GM18909 (cell line): ENCODE data around the gene STRA6.

ENCODE experiments used
- ATAC-seq: cut with Tn5 transposase; IDR thresholded peaks from one replicate; pipeline ENCODE4 v1.9.1; 2021; ENCODE audit warnings: mild to moderate bottlenecking; ENCODE audit not compliant: unreplicated experiment, poor library complexity

Gene STRA6

DNA sequence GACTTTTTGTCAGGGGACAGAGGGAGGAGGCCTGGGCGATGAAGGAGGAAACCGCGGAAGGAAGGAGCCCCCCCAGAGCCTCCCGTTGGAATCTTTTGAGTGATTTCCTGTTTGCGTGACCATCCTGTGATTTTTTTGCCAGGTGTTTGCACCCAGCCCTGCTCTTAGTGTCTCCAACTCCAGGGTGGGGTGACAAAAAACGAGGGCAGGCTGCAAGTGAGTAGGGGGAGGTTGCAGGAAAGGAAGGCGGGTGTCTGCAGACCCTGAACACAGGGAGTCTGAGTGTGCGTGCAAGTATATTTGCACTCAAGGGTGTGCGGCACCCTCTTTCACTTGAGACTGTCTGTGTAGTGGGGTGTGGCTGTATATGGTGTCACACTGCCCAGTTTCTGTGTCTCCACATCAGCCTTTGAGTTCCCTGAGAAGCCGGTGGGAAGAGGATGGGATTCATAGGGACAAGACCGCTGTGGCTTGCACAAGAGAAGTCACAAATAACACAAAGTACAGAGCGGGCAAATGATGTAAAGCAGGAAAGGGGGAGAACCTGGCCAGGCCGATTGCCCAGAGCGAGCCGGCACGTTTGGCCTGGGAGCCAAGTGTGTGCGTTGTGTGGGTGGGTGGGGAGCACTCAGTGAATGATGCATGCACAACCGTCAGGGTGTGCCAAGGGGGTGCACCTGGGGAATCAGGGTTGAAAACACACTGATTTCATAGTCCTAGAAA, 65.6 kb downstream of the STRA6 start:
- ATAC-seq = no peak

DNA sequence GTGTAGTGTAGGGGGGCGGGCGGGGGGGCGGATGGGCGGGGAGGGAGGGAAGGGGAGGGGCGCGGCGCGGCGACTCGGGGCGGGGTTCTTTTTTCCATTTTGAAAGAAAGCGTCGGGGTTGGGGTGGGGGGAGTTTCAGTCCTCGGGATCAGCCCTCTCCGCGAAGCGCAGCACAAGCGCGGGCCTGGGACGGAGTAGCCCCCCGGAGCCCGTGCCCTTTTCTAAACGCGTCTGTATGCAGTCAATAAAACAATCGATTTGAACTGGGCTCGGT, 66.1 kb downstream of the STRA6 start:
- ATAC-seq = no peak

DNA sequence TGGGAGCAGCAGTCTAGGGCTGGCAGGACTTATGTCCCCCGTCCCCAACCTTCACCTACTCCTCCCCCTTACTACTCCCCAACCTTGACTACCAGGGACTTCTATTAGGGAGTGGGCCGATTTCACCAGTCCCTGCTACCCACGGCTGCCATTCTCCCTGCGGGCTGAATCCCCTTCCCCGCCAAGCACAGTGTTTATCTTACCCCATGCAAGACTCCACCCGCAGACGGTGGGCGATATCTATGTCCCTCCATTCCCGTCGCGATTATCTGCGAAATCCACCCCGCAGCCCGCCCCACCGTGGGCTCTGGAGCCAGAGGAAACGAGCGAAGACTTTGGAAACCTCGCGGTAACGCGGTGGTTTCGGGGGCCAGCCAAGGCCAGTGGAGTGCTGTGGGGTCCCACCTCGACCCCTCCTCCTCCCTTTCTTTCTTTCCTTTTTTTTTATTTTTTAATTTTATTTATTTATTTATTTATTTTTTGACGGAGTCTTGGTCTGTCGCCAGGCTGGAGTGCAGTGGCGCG, 67.5 kb downstream of the STRA6 start:
- ATAC-seq = no peak

DNA sequence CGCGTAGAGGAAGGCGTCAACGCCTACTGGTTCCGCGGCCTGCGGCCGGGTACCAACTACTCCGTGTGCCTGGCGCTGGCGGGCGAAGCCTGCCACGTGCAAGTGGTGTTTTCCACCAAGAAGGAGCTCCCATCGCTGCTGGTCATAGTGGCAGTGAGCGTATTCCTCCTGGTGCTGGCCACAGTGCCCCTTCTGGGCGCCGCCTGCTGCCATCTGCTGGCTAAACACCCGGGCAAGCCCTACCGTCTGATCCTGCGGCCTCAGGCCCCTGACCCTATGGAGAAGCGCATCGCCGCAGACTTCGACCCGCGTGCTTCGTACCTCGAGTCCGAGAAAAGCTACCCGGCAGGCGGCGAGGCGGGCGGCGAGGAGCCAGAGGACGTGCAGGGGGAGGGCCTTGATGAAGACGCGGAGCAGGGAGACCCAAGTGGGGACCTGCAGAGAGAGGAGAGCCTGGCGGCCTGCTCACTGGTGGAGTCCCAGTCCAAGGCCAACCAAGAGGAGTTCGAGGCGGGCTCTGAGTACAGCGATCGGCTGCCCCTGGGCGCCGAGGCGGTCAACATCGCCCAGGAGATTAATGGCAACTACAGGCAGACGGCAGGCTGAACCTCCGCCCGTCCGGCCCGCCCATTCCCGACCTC, 68.1 kb downstream of the STRA6 start:
- ATAC-seq = no peak

DNA sequence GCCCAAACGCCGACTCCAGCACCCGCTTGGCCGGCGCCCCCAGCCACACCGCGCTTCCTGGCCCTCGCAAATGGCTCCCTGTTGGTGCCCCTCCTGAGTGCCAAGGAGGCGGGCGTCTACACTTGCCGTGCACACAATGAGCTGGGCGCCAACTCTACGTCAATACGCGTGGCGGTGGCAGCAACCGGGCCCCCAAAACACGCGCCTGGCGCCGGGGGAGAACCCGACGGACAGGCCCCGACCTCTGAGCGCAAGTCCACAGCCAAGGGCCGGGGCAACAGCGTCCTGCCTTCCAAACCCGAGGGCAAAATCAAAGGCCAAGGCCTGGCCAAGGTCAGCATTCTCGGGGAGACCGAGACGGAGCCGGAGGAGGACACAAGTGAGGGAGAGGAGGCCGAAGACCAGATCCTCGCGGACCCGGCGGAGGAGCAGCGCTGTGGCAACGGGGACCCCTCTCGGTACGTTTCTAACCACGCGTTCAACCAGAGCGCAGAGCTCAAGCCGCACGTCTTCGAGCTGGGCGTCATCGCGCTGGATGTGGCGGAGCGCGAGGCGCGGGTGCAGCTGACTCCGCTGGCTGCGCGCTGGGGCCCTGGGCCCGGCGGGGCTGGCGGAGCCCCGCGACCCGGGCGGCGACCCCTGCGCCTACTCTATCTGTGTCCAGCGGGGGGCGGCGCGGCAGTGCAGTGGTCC, 68.7 kb downstream of the STRA6 start:
- no peak for ATAC-seq

DNA sequence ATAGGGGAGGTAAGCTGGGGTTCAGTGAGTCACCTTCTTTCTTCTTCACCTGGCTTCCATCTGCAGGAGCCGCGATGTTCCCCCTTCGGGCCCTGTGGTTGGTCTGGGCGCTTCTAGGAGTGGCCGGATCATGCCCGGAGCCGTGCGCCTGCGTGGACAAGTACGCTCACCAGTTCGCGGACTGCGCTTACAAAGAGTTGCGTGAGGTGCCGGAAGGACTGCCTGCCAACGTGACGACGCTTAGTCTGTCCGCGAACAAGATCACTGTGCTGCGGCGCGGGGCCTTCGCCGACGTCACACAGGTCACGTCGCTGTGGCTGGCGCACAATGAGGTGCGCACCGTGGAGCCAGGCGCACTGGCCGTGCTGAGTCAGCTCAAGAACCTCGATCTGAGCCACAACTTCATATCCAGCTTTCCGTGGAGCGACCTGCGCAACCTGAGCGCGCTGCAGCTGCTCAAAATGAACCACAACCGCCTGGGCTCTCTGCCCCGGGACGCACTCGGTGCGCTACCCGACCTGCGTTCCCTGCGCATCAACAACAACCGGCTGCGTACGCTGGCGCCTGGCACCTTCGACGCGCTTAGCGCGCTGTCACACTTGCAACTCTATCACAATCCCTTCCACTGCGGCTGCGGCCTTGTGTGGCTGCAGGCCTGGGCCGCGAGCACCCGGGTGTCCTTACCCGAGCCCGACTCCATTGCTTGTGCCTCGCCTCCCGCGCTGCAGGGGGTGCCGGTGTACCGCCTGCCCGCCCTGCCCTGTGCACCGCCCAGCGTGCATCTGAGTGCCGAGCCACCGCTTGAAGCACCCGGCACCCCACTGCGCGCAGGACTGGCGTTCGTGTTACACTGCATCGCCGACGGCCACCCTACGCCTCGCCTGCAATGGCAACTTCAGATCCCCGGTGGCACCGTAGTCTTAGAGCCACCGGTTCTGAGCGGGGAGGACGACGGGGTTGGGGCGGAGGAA, 69.6 kb downstream of the STRA6 start:
- no peak for ATAC-seq

DNA sequence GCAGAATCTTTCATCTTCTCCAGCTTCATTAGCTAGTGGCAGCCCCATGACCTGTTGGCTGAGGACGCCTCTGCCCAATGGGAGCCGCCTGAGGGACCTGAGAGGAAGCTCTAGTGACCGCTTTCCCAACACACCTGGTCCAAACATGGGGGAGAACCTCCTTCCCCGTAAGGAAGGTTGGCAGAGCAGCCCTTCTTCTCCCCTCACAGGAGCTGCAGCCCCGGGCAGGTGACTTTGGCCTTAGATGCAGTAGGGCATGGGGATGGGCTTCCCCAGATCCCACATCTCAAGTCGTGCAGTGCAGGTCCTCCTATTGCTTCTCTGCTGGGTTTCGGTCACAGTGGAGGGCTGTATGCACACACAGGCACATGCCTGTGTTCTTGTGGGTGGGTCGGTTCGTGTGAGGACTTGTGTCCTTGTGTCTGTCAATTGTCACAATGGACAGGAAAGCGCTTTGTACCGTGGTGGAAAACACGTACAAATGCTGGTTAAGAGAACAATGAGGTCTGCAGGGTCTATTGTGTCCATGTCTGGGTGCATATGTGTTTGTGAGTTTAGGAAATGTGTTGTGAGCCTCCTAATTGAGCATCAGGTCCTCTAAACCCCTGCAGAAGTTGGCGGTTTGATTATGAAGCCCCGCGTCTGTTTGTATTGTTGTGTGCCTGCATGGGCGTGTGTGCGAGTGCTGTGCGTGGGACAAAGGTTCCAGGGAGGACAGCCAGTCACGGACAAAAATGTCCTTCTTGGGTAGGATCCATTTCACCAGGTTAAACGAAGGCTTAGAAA, 70.8 kb downstream of the STRA6 start:
- ATAC-seq = no peak

DNA sequence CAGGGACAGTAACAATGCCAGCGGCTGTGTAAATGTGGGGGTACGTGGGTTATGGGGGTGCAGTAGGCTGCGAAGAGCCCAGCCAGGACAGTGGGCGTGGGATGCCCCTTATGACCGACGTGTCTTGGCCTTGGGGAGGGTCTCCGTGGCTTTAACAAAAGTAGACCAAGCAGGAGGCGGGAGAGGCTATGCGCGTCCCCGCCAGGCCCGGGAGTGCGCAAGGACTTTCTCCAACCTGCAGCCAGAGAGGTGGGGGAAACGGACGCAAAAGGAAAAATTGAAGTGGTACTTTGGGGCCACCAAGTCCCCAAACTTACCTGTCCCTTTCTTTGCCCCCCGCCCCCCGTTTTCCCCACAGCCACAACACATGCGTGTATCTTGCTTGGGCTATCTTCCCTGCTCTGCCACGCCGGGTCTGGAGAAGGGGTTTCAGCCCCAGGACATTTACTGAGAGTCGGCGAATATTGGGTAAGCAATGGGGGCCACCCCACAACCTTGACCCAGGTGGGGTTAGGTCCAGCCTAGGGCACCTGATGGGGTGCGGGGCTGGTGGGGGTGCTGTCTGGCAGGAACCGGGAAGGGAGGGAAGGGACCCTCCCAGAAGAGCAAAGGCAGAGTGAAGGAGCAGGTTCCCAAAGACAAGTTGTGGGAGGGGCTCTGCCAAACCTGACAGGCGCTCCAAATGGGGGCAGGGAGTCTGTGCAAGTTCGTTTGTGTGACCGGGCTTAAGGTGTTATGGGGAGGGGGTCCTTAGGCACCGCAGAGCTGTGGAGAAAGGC, 71.5 kb downstream of the STRA6 start:
- no peak for ATAC-seq

DNA sequence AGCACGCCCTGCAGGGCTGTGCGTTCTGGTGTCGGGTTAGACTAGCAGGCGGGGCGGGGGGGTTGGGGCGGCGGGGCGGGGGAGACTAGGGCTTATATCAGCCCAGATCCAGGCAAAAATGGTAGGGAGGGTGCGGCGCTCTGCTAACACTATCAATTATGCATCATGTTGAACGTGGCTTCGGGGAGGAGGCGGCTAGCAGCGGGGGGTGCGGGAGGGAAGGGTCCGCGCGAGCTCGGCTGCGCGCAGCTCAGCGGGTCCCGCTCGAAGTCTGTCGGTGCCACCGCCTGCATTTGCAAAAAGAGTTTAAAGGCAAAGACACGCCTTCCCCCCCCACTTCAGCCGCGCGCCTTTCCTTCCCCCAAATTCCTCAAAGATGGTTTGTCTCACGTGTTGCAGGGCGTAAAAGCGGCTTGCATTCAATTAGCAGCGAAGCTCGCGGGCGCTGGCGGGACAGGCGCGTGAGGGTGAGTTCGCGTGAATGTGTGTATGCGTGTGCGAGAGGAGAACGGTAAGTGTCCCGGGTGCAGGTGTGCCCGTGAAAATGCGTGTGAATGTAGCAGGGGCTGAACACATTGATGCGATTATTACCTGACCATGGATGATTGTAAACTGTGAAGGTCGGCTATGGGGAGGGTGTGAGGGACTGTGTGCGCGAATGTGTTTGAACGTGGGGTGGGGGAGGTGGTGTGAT, 72.3 kb downstream of the STRA6 start, which contains the start of gene ISLR2:
ISLR2 (plus strand) TSS at position 432 of the 694 bp plus-strand sequence. CDS start 2,169 bp downstream, outside the sequence.
- no peak for ATAC-seq

DNA sequence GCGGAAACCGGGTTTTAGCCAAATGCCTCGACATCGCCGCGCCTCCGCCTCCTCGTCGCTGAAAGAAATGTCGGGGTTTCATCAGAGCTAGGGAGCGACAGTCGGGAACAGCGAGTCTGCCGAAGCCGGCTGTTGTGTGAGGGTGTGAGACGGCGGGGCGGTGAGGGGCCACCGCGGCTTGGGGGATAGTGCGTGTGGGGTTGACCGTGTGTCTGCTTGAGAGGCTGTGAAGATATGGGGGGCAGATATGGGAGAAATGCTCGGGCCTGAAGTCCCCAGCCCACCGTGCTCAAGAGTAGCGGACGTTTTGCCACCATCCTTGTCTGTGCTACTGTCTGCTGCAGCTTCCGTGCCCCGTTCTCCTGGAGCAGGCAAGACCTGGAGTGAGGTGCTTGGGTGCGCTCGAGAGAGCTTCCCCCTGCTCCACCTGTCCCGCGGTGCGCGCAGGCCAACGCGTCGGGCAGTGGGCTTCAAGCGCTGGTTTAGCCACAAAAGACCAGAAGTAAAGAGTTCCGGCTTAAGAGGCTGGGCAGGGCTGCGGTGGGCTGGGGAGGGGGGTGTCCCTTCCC, 72.9 kb downstream of the STRA6 start:
- no peak for ATAC-seq
